ENCODE data around the gene PROCA1.

DNA sequence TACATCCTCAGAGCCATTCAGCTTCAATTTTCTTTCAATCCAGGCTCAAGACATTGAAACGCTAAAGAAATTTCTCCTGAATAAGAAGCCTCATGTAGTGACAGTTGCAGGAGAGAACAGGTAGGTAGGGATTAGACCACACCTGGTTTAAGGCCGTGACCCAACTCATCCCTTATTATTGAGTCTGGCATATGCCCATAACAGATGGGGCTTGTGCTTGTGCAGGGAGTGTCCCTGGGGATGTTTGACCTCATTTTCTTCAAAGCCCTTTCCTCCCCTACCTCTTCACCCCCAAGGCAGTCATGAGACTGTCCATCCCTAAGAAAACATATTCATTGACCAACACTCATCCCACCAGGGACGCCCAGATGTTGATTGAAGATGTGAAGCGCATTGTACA, 25.4 kb downstream of the PROCA1 start:
- TF ChIP-seq POLR2A (IDR thresholded peaks at IDR 0.05; ENCODE audit: extremely low read depth, insufficient read length): no peak
- TF ChIP-seq, protein P1, sequence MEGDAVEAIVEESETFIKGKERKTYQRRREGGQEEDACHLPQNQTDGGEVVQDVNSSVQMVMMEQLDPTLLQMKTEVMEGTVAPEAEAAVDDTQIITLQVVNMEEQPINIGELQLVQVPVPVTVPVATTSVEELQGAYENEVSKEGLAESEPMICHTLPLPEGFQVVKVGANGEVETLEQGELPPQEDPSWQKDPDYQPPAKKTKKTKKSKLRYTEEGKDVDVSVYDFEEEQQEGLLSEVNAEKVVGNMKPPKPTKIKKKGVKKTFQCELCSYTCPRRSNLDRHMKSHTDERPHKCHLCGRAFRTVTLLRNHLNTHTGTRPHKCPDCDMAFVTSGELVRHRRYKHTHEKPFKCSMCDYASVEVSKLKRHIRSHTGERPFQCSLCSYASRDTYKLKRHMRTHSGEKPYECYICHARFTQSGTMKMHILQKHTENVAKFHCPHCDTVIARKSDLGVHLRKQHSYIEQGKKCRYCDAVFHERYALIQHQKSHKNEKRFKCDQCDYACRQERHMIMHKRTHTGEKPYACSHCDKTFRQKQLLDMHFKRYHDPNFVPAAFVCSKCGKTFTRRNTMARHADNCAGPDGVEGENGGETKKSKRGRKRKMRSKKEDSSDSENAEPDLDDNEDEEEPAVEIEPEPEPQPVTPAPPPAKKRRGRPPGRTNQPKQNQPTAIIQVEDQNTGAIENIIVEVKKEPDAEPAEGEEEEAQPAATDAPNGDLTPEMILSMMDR (IDR thresholded peaks at IDR 0.05; ENCODE audit: low read depth, low read length): no peak
- no peak for TF ChIP-seq MYC (IDR thresholded peaks at IDR 0.05; ENCODE audit: low read depth, low read length)
- TF ChIP-seq, protein P2, sequence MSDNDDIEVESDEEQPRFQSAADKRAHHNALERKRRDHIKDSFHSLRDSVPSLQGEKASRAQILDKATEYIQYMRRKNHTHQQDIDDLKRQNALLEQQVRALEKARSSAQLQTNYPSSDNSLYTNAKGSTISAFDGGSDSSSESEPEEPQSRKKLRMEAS (IDR thresholded peaks at IDR 0.05; ENCODE audit: low read depth, low read length): no peak

All from NB4 (cell line).